GM12874 (cell line): ENCODE measurements around the gene UCP2.

Source experiments
- TF ChIP-seq, protein P1 (sequence below): IDR thresholded peaks from 2 replicates; pipeline ENCODE4 v1.5.1; 2011; ENCODE audit warnings: low read depth, mild to moderate bottlenecking, control low read depth, low read length, moderate library complexity; ENCODE audit not compliant: insufficient read depth

Gene UCP2, protein sequence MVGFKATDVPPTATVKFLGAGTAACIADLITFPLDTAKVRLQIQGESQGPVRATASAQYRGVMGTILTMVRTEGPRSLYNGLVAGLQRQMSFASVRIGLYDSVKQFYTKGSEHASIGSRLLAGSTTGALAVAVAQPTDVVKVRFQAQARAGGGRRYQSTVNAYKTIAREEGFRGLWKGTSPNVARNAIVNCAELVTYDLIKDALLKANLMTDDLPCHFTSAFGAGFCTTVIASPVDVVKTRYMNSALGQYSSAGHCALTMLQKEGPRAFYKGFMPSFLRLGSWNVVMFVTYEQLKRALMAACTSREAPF

GRCh38 chr11:73982595-73982989 lies at the start of gene UCP2:
Gene UCP2, minus strand, starts transcription at chr11:73982843. Its CDS starts 4,465 bp downstream, at chr11:73978378.
- TF ChIP-seq, protein P1, sequence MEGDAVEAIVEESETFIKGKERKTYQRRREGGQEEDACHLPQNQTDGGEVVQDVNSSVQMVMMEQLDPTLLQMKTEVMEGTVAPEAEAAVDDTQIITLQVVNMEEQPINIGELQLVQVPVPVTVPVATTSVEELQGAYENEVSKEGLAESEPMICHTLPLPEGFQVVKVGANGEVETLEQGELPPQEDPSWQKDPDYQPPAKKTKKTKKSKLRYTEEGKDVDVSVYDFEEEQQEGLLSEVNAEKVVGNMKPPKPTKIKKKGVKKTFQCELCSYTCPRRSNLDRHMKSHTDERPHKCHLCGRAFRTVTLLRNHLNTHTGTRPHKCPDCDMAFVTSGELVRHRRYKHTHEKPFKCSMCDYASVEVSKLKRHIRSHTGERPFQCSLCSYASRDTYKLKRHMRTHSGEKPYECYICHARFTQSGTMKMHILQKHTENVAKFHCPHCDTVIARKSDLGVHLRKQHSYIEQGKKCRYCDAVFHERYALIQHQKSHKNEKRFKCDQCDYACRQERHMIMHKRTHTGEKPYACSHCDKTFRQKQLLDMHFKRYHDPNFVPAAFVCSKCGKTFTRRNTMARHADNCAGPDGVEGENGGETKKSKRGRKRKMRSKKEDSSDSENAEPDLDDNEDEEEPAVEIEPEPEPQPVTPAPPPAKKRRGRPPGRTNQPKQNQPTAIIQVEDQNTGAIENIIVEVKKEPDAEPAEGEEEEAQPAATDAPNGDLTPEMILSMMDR: no peak

DNA sequence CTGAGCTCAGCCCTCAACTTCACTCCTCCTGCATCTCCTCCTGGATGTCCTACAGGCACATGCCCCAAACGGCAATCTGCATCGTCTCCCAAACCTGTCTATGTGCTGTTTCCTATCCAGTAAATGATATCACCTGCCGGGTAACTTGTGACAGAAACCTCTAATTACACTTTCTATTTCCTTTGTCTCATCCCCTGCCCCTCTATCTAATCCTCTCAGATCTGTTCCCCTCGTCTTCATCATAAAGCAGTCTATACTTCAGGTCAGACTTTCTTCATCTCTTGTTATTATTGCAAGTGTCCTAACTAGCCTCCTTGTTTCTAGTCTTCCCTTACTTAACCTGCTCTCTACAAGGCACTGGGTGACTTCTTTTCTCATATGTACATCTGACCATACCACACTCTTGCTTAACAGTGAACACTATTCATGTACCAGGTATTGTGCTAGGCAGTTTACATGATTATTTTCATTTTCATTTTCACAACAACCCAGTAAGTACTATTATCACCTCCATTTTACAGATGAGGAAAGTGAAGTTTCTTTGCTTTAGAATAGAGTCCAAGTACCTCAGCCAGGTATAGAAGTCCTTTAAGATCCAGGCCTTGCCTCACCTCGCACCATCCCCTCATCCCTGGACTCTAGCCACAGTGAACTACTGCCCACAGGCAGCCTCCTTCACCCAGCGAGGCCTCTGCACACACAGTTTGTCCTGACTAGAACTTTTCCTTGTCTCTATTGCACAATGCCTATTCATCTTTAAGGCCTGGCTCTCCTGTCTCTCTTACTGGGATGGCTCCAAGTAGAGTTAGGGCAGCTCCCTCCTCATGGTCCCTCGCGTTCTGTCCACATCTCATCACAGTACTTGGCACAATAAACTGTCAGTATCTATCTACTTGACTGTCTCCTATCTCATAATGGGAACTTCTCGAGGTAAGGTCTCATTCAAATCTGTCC lies 48.4 kb upstream of the UCP2 start:
- TF ChIP-seq, protein P1: no peak

GRCh38 chr11:74025467-74026166 lies 43.0 kb upstream of the UCP2 start:
- TF ChIP-seq, protein P1: no peak

DNA sequence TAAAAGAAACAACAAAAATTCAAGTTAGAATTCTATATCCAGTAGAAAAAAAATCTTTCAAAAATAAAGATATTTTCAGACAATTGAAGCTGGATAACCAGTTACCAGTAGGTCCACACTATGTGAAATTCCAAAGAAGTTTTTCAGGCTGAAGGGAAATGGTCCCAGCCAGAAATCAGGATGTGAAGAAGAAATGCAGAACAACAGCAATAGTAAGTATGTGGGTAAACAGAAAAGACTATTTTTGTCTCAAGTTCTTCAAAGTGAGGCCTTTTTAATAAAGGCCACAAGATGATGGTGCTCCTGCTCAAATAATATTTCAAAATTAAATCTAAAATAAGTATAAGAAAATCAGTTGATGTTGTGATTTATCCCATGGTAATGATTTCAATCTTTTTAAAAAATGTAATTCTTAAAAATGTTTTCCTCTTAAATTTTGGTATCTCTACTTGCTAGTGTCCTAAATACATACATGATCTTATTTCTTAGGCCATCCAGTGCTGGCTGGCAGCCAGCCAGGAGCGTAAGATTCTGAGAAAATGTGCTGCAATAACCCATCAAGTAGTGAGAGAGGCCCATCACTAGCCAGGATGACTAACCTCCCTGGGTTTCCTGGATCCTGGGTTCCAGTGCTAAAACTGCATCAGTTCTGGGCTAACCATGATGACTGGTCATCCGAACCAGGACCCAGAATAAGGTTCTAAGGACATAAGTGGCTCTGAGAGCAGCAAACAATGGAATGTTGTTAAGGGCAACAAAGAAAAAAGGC lies 41.8 kb upstream of the UCP2 start:
- TF ChIP-seq, protein P1: no peak

- TF ChIP-seq, protein P1: no peak
These were observed 40.6 kb upstream of the UCP2 start for GRCh38 chr11:74023276-74023675.

DNA sequence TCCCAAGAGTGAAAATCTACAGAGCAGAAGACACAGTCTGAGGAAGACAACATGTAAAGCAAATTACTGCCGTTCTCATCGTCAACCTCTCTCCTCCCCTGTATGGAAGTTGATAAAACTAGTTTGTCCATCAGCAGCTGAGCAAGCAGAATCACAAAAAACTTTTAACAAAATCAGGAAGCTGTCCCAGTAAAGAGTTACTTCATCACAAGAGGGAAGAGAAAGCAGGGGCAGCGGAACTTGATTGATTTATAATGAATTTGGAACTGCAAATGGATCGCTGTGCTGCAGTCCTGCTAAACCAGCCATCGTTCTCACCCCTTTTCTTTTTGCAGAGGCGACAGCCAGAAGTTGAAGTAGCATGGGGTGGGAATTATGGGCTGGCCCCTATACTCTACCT lies 39.9 kb upstream of the UCP2 start:
- TF ChIP-seq, protein P1: no peak
